Keratinocyte (primary cell): ENCODE results near the gene VKORC1L1. TPM values are rescaled to one million over a fixed set of nuclear protein-coding genes. Genes with fewer than 3 reads are reported as not detected.

Experiments
- DNase-seq: peaks from one replicate; pipeline ENCODE4 v3.0.0-alpha.2; 2011; ENCODE audit warnings: low read depth, missing footprints, low spot score
- FAIRE-seq: peaks from 2 replicates; lab custom pipeline; 2011; peaks lifted over from hg19 to GRCh38; lab: Jason Lieb, UNC
- H2AFZ ChIP-seq: 2 replicates; pipeline ENCODE4 v1.6.0; 2012; ENCODE audit warnings: low read length, control low read depth, inconsistent platforms; ENCODE audit not compliant: control insufficient read depth
- H3K27ac ChIP-seq: 2 replicates; pipeline ENCODE4 v1.5.1; 2011; ENCODE audit warnings: low read length; ENCODE audit not compliant: control insufficient read depth, insufficient read depth
- H3K27me3 ChIP-seq: 3 replicates; pipeline ENCODE4 v1.6.0; 2011; ENCODE audit warnings: low read length; ENCODE audit not compliant: control insufficient read depth, insufficient read depth; ENCODE audit errors: extremely low read depth
- H3K36me3 ChIP-seq, 2 experiments: 2 replicates in 1 of 2; 3 replicates in 1 of 2; pipeline ENCODE4 v1.5.1; 2011; ENCODE audit warnings: low read length in 2 of 2, mild to moderate bottlenecking in 1 of 2; ENCODE audit not compliant: control insufficient read depth in 2 of 2, insufficient read depth in 2 of 2; ENCODE audit errors: extremely low read depth in 1 of 2
- H3K4me1 ChIP-seq: 3 replicates; pipeline ENCODE4 v1.5.1; 2011; ENCODE audit warnings: low read length; ENCODE audit not compliant: control insufficient read depth, insufficient read depth; ENCODE audit errors: extremely low read depth
- H3K4me2 ChIP-seq: 3 replicates; pipeline ENCODE4 v1.6.0; 2011; ENCODE audit warnings: low read depth, low read length; ENCODE audit not compliant: control insufficient read depth, insufficient read depth; ENCODE audit errors: extremely low read depth
- H3K4me3 ChIP-seq, 3 experiments: fragments of 200-600 bp in 1 of 3; sonication (generic) in 1 of 3; 2 replicates in 2 of 3; 3 replicates in 1 of 3; pipeline ENCODE4 v1.5.1; 2011 to 2016; ENCODE audit warnings: low read length in 3 of 3, mild to moderate bottlenecking in 3 of 3, control low read depth in 2 of 3, inconsistent platforms in 1 of 3, low read depth in 1 of 3, mixed read lengths in 1 of 3, mixed run types in 1 of 3, moderate library complexity in 1 of 3; ENCODE audit not compliant: control insufficient read depth in 2 of 3, insufficient read depth in 2 of 3; ENCODE audit errors: extremely low read depth in 1 of 3
- H3K79me2 ChIP-seq: 2 replicates; pipeline ENCODE4 v1.6.0; 2012; ENCODE audit warnings: low read length; ENCODE audit not compliant: control insufficient read depth, insufficient read depth
- H3K9ac ChIP-seq: 3 replicates; pipeline ENCODE4 v1.6.0; 2011; ENCODE audit warnings: low read length; ENCODE audit not compliant: control insufficient read depth, insufficient read depth; ENCODE audit errors: extremely low read depth
- H3K9me1 ChIP-seq: 3 replicates; pipeline ENCODE4 v1.6.0; 2011; ENCODE audit warnings: low read length; ENCODE audit not compliant: control insufficient read depth, insufficient read depth; ENCODE audit errors: extremely low read depth
- H3K9me3 ChIP-seq: 2 replicates; pipeline ENCODE4 v1.5.1; 2012; ENCODE audit warnings: low read depth, low read length; ENCODE audit not compliant: control insufficient read depth
- H4K20me1 ChIP-seq: 3 replicates; pipeline ENCODE4 v1.6.0; 2011; ENCODE audit warnings: low read length; ENCODE audit not compliant: control insufficient read depth, insufficient read depth; ENCODE audit errors: extremely low read depth
- CTCF ChIP-seq, 3 experiments: IDR thresholded peaks in 1 of 3; conservative IDR thresholded peaks in 1 of 3; optimal IDR thresholded peaks in 1 of 3; 2 replicates in 2 of 3; 3 replicates in 1 of 3; pipeline versions ENCODE3 to v1.5.1; 2011; ENCODE audit warnings: low read length in 3 of 3, mild to moderate bottlenecking in 3 of 3, moderate library complexity in 2 of 3, control low read depth in 1 of 3, inconsistent platforms in 1 of 3; ENCODE audit not compliant: insufficient read depth in 2 of 3; ENCODE audit errors: extremely low read depth in 1 of 3
- EZH2 ChIP-seq: IDR thresholded peaks from one replicate; pipeline ENCODE4 v1.6.1; 2012; ENCODE audit warnings: inconsistent platforms, mild to moderate bottlenecking, low read length, moderate library complexity
- dilution Hi-C: fragments of 300-500 bp; cut with MboI; formaldehyde crosslinking; loops from one replicate; pipeline ENCODE4 v1.7.0; 2020; ENCODE audit warnings: low sequenced_read_pairs; ENCODE audit not compliant: extremely low pct_ligation_motif_present
- polyA plus RNA-seq, 5 experiments: library from polyadenylated mRNA; depleted of rRNA in 3 of 5; stranded (reverse) in 3 of 5; stranded (forward) in 1 of 5; unstranded in 1 of 5; fragments of >200 nt; gene quantifications; 1 replicate in 1 of 5; 2 replicates in 3 of 5; 3 replicates in 1 of 5; pipeline versions ENCODE4 v1.2.1 to v1.2.3, GENCODE V29; 2011 to 2012; ENCODE audit warnings: missing spikeins in 2 of 5, low read depth in 1 of 5, low replicate concordance in 1 of 5

VKORC1L1 gene
- polyA plus RNA-seq, 1 donor (not counting 4 experiments of a cell fraction or from before 2014, with no cell fraction given): 19.4 TPM

- no peak overlapping the region for H3K9ac ChIP-seq
- H2AFZ ChIP-seq: no peak overlapping the region
- dilution Hi-C loops: no loop called here
- H3K79me2 ChIP-seq: no peaks in the 10 kb centered on the region
- no peaks in the 10 kb centered on the region for H4K20me1 ChIP-seq
- peaks cover 10 to 11% of the 10 kb centered on the region in 2 experiments for H3K36me3 ChIP-seq
- H3K9me1 ChIP-seq: no peaks in the 10 kb centered on the region
- FAIRE-seq: no peak
- no peak overlapping the region for H3K4me2 ChIP-seq
- no peak for TF ChIP-seq EZH2
- H3K27me3 ChIP-seq: no peaks in the 10 kb centered on the region
- no peak for DNase-seq
- no peak overlapping the region for H3K4me3 ChIP-seq
- no peaks in the 10 kb centered on the region for H3K4me1 ChIP-seq
- H3K9me3 ChIP-seq: no peaks in the 10 kb centered on the region
- no peak overlapping the region for H3K27ac ChIP-seq
These were observed 100.1 kb downstream of the VKORC1L1 start for GRCh38 chr7:65972976-65973375.

GRCh38 chr7:65974191-65974801 lies 101.4 kb downstream of the VKORC1L1 start:
- Histone ChIP-seq H3K9me1 (no peaks in the 10 kb centered on the region), H4K20me1 (no peaks in the 10 kb centered on the region), H3K4me1 (no peaks in the 10 kb centered on the region), H3K9ac (no peak overlapping the region), H3K4me3 (no peak overlapping the region), H3K27ac (no peak overlapping the region), H3K27me3 (no peaks in the 10 kb centered on the region), H3K4me2 (no peak overlapping the region), H2AFZ (no peak overlapping the region), H3K36me3 (peaks cover 5 to 10% of the 10 kb centered on the region in 2 experiments), H3K79me2 (no peaks in the 10 kb centered on the region), H3K9me3 (no peaks in the 10 kb centered on the region)
- DNase-seq: no peak
- dilution Hi-C loops: no loop called here
- TF ChIP-seq CTCF (optimal IDR thresholded peaks at IDR 0.05 in 1 of 3, IDR thresholded peaks at IDR 0.05 in 1 of 3, conservative IDR thresholded peaks at IDR 0.05 in 1 of 3; ENCODE audit: extremely low read depth in 1 of 3, insufficient read depth in 2 of 3, low read length in 3 of 3): no peak
- no peak for TF ChIP-seq EZH2
- FAIRE-seq: no peak

GRCh38 chr7:65974876-65975275 lies 102.0 kb downstream of the VKORC1L1 start:
- H3K79me2 ChIP-seq: no peaks in the 10 kb centered on the region
- H3K36me3 ChIP-seq: peaks cover 5 to 10% of the 10 kb centered on the region in 2 experiments
- no peak overlapping the region for H2AFZ ChIP-seq
- FAIRE-seq: no peak
- H3K9me3 ChIP-seq: no peaks in the 10 kb centered on the region
- no peak for DNase-seq
- H3K4me2 ChIP-seq: no peak overlapping the region
- no peaks in the 10 kb centered on the region for H3K9me1 ChIP-seq
- no peak overlapping the region for H3K4me3 ChIP-seq
- H3K9ac ChIP-seq: no peak overlapping the region
- TF ChIP-seq EZH2: no peak
- TF ChIP-seq CTCF (optimal IDR thresholded peaks at IDR 0.05 in 1 of 3, IDR thresholded peaks at IDR 0.05 in 1 of 3, conservative IDR thresholded peaks at IDR 0.05 in 1 of 3; ENCODE audit: extremely low read depth in 1 of 3, insufficient read depth in 2 of 3, low read length in 3 of 3): no peak
- no peak overlapping the region for H3K27ac ChIP-seq
- H3K27me3 ChIP-seq: no peaks in the 10 kb centered on the region
- H4K20me1 ChIP-seq: no peaks in the 10 kb centered on the region
- dilution Hi-C loops: no loop called here
- no peaks in the 10 kb centered on the region for H3K4me1 ChIP-seq
